Brain microvascular endothelial cell (primary cell): ENCODE measurements around the gene MSANTD2.

Source experiments
- DNase-seq: peaks from one replicate; pipeline ENCODE4 v3.0.0-alpha.2; 2020
- H3K27ac ChIP-seq: fragments of 250-450 bp; sonication (Bioruptor Pico); 2 replicates; pipeline ENCODE4 v1.5.1; 2020; ENCODE audit warnings: mild to moderate bottlenecking, moderate library complexity
- H3K27me3 ChIP-seq: fragments of 250-450 bp; sonication (Bioruptor Pico); replicated peaks from 2 replicates; pipeline ENCODE4 v1.5.1; 2020; ENCODE audit warnings: mild to moderate bottlenecking
- H3K36me3 ChIP-seq: fragments of 250-450 bp; sonication (Bioruptor Pico); replicated peaks from 2 replicates; pipeline ENCODE4 v1.5.1; 2020; ENCODE audit warnings: mild to moderate bottlenecking
- H3K4me3 ChIP-seq: 2 replicates; pipeline ENCODE4 v1.5.1; 2011; ENCODE audit warnings: low read depth, mild to moderate bottlenecking, control low read depth, low read length, moderate library complexity
- CTCF ChIP-seq: IDR thresholded peaks from 2 replicates; pipeline ENCODE4 v1.5.1; 2011; ENCODE audit warnings: low read depth, mild to moderate bottlenecking, moderate library complexity, low read length, control low read depth, inconsistent platforms; ENCODE audit errors: missing control alignments
- in situ Hi-C: cut with HindIII; loops from 2 replicates; pipeline ENCODE4 v1.10.0; 2017; ENCODE audit warnings: low sequenced_read_pairs, low pct_ligation_motif_present

The MSANTD2 gene

GRCh38 chr11:124758355-124759265, 41.6 kb downstream of the MSANTD2 start:
- Histone ChIP-seq H3K36me3 (no peaks in the 10 kb centered on the region), H3K4me3 (peak overlapping the region; percentile 40), H3K27ac (no peak overlapping the region), H3K27me3 (no peaks in the 10 kb centered on the region)
- in situ Hi-C loops, result no loop called here
- peak; percentile 41 for DNase-seq
- TF ChIP-seq CTCF, result peak; percentile 83

- no peaks in the 10 kb centered on the region for H3K36me3 ChIP-seq
- DNase-seq, result no peak
- no peak overlapping the region for H3K4me3 ChIP-seq
- H3K27ac ChIP-seq, result no peak overlapping the region
- H3K27me3 ChIP-seq, result no peaks in the 10 kb centered on the region
- in situ Hi-C loops, result no loop called here
- no peak for TF ChIP-seq CTCF
Measured at GRCh38 chr11:124757320-124757719, 42.9 kb downstream of the MSANTD2 start.

- no peaks in the 10 kb centered on the region for H3K36me3 ChIP-seq
- H3K27ac ChIP-seq, result no peak overlapping the region
- no peaks in the 10 kb centered on the region for H3K27me3 ChIP-seq
- in situ Hi-C loops, result no loop called here
- no peak overlapping the region for H3K4me3 ChIP-seq
- no peak for DNase-seq
- no peak for TF ChIP-seq CTCF
Measured at GRCh38 chr11:124756753-124757227, 43.4 kb downstream of the MSANTD2 start.

GRCh38 chr11:124756033-124756752, 44.0 kb downstream of the MSANTD2 start:
- H3K36me3 ChIP-seq, result no peaks in the 10 kb centered on the region
- no peak for DNase-seq
- no peak overlapping the region for H3K27ac ChIP-seq
- no peaks in the 10 kb centered on the region for H3K27me3 ChIP-seq
- TF ChIP-seq CTCF, result no peak
- H3K4me3 ChIP-seq, result no peak overlapping the region
- in situ Hi-C loops, result no loop called here

GRCh38 chr11:124754710-124755109, 45.5 kb downstream of the MSANTD2 start:
- Histone ChIP-seq H3K36me3 (no peaks in the 10 kb centered on the region), H3K4me3 (no peak overlapping the region), H3K27me3 (no peaks in the 10 kb centered on the region), H3K27ac (no peak overlapping the region)
- in situ Hi-C loops, result no loop called here
- DNase-seq, result no peak
- peak; percentile 11 for TF ChIP-seq CTCF
